ENCODE data around the gene DYRK3.
A peak's percentile ranks its signal among the peaks of the same experiment; 100 is the strongest.
"Not testable (repeated sequence)": the region's sequence is repeated elsewhere in the genome, so short reads cannot be mapped to it uniquely, and the experiment has no call there.

Gene DYRK3

DNA sequence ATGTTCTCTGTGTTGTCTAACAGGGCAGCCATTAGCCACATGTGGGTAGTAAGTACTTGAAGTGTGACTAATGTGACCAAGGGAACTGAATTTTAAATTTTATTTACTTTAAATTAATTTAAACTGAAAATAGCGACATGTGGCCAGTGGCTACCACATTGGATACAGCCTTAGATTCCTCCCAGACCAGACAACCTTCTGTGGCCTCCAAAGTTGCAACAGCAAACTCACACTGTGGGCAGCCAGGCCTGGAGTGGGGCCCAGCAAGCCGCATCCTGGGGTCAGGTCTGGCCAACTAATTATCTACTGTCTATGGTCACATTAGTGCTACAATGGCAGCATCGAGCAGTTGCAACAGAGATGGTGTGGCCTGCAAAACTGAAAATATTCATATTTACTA lies 34.8 kb upstream of the DYRK3 start:
- no peaks in the 10 kb centered on the region for H3K4me1 Mint-ChIP-seq
- no peaks in the 10 kb centered on the region for H3K9me3 Mint-ChIP-seq
- ATAC-seq (replicated peaks; ENCODE audit: extremely low read depth, poor library complexity, severe bottlenecking) (no peak), DNase-seq (ENCODE audit: low spot score in 2 of 2) (no peak)
- H3K36me3 Mint-ChIP-seq (ENCODE audit: insufficient read depth): peaks cover 53% of the 10 kb centered on the region
- H3K4me3 Mint-ChIP-seq: no peak overlapping the region
- H3K27me3 Mint-ChIP-seq: no peaks in the 10 kb centered on the region
- H3K27ac Mint-ChIP-seq (ENCODE audit: low read depth): no peak overlapping the region

DNA sequence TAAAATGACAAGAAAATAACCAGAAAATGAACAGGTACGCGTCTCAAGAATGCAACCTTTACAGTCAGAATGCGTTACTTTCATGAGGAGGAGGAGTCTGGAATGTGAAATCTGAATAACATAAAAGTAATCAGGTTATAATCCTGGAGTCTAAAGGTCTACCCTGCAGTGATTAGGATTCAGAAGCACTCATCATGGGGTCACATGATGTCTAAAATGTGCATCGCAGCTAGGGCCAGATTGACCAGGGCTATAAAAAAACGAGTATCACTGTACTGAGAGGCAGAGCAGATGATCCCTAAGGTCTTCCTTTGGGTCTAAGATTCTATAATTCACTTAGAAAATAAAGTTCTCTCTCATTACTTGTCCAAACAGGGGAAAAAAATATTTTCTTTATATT lies 30.5 kb upstream of the DYRK3 start:
- Mint-ChIP-seq H3K27ac (ENCODE audit: low read depth) (no peak overlapping the region), H3K9me3 (no peaks in the 10 kb centered on the region), H3K27me3 (no peaks in the 10 kb centered on the region), H3K4me3 (no peak overlapping the region), H3K36me3 (ENCODE audit: insufficient read depth) (peaks cover 46% of the 10 kb centered on the region), H3K4me1 (peaks cover 7% of the 10 kb centered on the region)
- ATAC-seq (replicated peaks; ENCODE audit: extremely low read depth, poor library complexity, severe bottlenecking): no peak
- no peak for DNase-seq (ENCODE audit: low spot score in 2 of 2)

DNA sequence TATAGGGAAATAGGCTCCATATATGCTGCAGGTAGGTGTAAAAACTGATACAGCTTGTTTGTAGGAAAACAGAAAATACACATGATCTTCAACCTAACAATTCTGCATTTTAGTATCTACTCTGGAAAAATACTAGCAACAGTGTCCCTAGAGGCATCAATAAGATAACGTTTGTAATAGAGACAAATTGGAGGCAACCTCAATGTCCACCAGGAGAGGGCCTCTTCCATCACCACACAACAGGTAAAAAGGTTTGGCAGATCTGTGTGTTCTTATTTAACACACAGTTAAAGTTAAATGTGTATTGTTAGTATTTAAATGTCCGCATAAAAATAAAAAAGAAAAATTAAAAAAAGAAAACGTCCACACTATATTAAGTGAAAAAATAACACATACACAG lies 28.5 kb upstream of the DYRK3 start:
- Mint-ChIP-seq H3K9me3 (no peaks in the 10 kb centered on the region), H3K27me3 (no peaks in the 10 kb centered on the region), H3K4me3 (no peak overlapping the region), H3K36me3 (ENCODE audit: insufficient read depth) (peaks cover 46% of the 10 kb centered on the region), H3K4me1 (peaks cover 14% of the 10 kb centered on the region), H3K27ac (ENCODE audit: low read depth) (peak overlapping the region; percentile 61)
- no peak for DNase-seq (ENCODE audit: low spot score in 2 of 2)
- ATAC-seq (replicated peaks; ENCODE audit: extremely low read depth, poor library complexity, severe bottlenecking): no peak

DNA sequence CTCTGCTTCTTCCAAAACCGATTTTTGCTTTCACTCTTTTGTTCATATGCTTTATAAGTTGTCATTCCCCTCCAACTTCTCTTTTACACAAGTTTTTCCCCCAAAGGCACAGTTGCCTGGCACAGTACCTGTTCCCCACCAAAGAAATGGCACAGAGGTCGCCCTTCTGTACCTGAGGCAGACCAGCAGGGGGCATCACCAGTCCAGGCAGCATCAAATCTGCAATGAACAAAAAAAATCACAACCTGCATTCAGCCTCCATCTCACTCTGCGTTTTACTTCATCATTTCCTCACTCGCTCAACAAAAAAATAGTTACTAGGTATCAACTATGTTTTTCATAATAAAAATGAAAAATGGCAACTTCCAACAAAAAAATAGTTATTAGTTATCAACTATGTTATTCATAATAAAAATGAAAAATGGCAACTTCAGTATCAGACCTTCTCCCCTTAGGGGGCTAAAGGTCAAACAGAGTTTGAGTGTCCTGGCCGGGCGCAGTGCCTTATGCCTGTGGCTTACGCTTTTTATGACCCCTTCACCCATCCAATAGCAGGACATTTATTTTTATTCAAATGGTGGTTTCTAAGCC lies 27.1 kb upstream of the DYRK3 start:
- no peaks in the 10 kb centered on the region for H3K9me3 Mint-ChIP-seq
- H3K36me3 Mint-ChIP-seq (ENCODE audit: insufficient read depth): peaks cover 39% of the 10 kb centered on the region
- peak; percentile 35 to 42 for DNase-seq (ENCODE audit: low spot score in 2 of 2)
- H3K27me3 Mint-ChIP-seq: no peaks in the 10 kb centered on the region
- ATAC-seq (replicated peaks; ENCODE audit: extremely low read depth, poor library complexity, severe bottlenecking): no peak
- H3K27ac Mint-ChIP-seq (ENCODE audit: low read depth): no peak overlapping the region
- peaks cover 17% of the 10 kb centered on the region for H3K4me1 Mint-ChIP-seq
- H3K4me3 Mint-ChIP-seq: no peak overlapping the region

DNA sequence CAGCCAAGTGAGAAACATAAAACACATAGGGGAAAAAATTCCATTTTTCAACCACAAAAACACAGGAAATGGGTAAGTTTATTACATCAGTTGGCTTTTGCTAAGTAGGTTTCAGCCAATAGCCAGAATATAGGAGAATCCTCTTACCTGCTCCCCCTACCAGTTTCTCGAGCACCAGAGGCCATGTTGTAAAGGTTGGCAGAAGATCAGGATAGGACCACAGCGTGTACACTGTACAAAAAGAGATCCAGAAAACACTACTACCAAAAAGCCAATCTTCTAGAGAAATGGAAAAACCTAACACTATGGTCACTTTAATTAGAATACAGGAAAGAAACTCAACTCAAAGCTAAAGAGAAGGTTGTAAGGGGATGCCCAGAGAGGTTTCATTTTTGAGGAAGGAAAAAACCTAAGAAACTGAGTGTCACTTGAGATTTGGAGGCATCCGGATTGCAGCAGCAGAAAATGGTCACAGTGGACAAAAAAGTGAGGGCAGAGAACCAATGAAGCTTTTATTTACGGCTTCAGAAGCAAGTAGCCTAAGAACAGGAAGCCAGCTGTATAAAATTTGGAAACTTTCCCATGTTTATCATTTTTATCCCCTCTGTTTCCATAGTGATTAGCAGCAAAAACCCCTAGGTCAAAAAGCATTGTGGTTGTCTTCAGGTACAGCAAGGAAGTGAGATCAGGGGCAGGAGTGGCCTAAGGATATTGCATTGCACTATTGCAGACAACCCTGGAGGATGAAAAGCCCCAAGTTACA lies 25.9 kb upstream of the DYRK3 start:
- H3K4me3 Mint-ChIP-seq: no peak overlapping the region
- H3K9me3 Mint-ChIP-seq: no peaks in the 10 kb centered on the region
- DNase-seq (ENCODE audit: low spot score in 2 of 2) (no peak), ATAC-seq (replicated peaks; ENCODE audit: extremely low read depth, poor library complexity, severe bottlenecking) (no peak)
- no peak overlapping the region for H3K27ac Mint-ChIP-seq (ENCODE audit: low read depth)
- peaks cover 29% of the 10 kb centered on the region for H3K36me3 Mint-ChIP-seq (ENCODE audit: insufficient read depth)
- H3K4me1 Mint-ChIP-seq: peaks cover 17% of the 10 kb centered on the region
- no peaks in the 10 kb centered on the region for H3K27me3 Mint-ChIP-seq

DNA sequence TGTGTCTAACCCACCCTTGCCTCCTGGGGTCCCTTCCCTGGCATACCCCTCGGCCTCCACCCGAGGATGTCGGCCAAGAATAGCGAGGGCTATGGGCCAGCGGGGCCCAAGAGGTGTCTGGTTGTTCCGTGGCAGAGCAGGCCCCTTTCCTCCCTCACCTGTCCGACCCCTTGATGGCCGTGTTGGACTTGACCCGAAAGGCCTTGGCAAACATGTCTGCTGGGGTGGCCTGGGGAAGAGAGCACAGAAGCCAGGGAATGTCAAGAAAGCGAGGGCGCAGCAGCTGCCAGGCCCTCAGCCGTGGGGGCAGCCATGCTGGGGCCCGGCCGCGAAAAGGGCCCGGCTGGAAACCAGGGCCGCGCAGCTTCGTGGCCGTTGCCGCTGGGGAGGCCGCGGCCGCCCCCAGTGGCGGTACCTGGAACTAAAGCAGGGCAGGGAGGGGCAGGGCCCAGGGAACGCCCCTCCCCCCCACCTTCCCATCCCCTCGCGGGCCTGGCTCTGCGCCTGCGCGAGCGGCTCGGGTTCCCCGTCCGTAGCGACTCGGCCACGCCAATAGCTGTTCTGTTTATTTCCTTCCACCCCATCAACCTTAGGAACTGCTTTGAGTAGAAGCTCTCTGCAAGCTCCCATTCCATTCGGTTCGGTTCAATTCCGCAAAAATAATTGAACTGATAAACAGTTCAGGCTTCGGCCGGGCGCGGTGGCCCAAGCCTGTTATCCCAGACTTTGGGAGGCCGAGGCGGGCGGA lies 23.0 kb upstream of the DYRK3 start, which contains the start of gene EIF2D:
TSS of gene EIF2D (minus strand) at position 337 of the 748 bp plus-strand sequence. CDS start at position 214, 123 bp downstream.
- ATAC-seq (replicated peaks; ENCODE audit: extremely low read depth, poor library complexity, severe bottlenecking) (peak; percentile 99), DNase-seq (ENCODE audit: low spot score in 2 of 2) (peak; percentile 91)
- Mint-ChIP-seq H3K36me3 (ENCODE audit: insufficient read depth) (peaks cover 14% of the 10 kb centered on the region), H3K4me3 (peak within 1 kb of the TSS; percentile 78), H3K4me1 (peaks cover 17% of the 10 kb centered on the region), H3K9me3 (no peaks in the 10 kb centered on the region), H3K27ac (ENCODE audit: low read depth) (peak within 1 kb of the TSS; percentile 94), H3K27me3 (no peaks in the 10 kb centered on the region)

DNA sequence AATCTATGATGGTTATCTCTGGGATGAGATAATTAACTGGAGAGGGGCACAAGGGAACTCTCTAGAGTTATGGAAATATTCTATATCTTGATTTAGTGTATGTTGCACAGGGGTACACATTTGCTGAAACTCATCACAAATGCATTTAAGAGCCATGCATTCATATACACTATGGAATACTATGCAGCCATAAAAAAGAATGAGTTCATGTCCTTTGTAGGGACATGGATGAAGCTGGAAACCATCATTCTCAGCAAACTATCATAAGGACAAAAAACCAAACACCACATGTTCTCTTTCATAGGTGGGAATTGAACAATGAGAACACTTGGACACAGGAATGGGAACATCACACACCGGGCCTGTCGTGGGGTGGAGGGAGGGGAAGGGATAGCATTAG lies 8.9 kb upstream of the DYRK3 start:
- not testable (repeated sequence) for H3K4me3 Mint-ChIP-seq; H3K27ac Mint-ChIP-seq (ENCODE audit: low read depth); DNase-seq (ENCODE audit: low spot score in 2 of 2); H3K4me1 Mint-ChIP-seq; H3K9me3 Mint-ChIP-seq; H3K36me3 Mint-ChIP-seq (ENCODE audit: insufficient read depth); ATAC-seq (replicated peaks; ENCODE audit: extremely low read depth, poor library complexity, severe bottlenecking)
- peaks cover 11% of the 10 kb centered on the region for H3K27me3 Mint-ChIP-seq

DNA sequence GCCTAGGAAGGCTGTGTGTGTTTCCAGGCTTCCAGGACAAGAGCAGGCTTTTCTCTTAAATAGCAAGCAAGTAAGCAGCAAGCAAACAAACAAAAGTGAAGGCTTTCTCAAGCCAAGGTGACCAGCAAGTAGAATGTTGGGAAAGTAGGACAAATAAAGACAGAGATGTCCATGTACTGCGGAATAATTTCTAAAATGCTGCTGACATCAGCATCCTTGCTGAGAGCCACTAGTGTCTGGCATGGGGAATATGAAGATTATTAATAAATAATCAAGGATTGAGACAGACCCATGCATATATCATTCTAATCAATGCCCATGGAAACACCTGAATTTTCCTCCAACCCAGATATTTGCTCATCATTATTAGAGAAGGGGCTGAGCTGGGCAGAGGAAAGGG lies 6.4 kb upstream of the DYRK3 start:
- ATAC-seq (replicated peaks; ENCODE audit: extremely low read depth, poor library complexity, severe bottlenecking) (no peak), DNase-seq (ENCODE audit: low spot score in 2 of 2) (no peak)
- Mint-ChIP-seq H3K36me3 (ENCODE audit: insufficient read depth) (no peaks in the 10 kb centered on the region), H3K27me3 (peaks cover 34% of the 10 kb centered on the region), H3K4me1 (peaks cover 5% of the 10 kb centered on the region), H3K9me3 (no peaks in the 10 kb centered on the region), H3K4me3 (no peak overlapping the region), H3K27ac (ENCODE audit: low read depth) (no peak overlapping the region)

DNA sequence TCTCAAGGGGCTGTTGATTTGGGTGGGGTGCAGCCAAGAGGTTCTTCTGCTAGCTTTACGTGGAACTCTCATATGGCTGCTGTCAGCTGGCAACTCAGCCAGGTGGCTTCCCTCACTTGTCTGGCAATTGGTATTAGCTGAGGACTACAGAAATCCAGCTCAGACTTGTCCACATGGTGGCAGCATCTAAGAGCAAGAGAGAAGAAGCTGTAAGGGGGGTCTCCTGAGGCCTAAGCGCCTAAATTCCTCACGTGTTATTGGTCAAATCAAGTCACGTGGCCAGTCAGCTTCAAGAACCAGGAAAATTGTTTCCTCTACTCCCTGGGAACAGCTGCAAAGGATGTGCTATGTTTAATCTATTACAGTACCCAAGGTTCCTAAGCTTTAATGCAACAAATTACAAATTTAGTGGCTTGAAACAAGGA lies 4.2 kb upstream of the DYRK3 start:
- H3K9me3 Mint-ChIP-seq: no peaks in the 10 kb centered on the region
- no peak overlapping the region for H3K4me3 Mint-ChIP-seq
- ATAC-seq (replicated peaks; ENCODE audit: extremely low read depth, poor library complexity, severe bottlenecking) (no peak), DNase-seq (ENCODE audit: low spot score in 2 of 2) (no peak)
- peaks cover 34% of the 10 kb centered on the region for H3K27me3 Mint-ChIP-seq
- H3K36me3 Mint-ChIP-seq (ENCODE audit: insufficient read depth): peaks cover 4% of the 10 kb centered on the region
- H3K4me1 Mint-ChIP-seq: peaks cover 21% of the 10 kb centered on the region
- H3K27ac Mint-ChIP-seq (ENCODE audit: low read depth): no peak overlapping the region

DNA sequence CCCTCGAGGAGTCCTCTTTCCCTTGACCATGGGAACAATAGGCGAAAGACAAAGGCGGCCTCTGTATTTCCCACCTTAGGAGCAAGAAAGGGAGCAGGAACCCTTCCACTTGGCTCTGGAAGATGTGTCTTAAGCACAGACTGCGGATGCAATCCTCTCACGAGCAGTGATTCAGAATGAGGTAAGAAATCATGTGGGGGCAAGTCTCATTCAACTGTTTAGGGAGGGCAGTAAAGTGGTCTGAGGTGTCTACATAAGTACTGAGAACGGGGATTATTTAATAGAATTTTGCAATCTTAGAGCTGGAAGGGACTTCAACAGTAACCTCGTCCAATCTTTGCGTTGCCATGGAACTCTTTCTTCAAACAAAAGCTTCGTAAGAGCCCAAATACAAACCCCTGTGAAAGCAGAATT lies 1.6 kb upstream of the DYRK3 start:
- peaks cover 21% of the 10 kb centered on the region for H3K4me1 Mint-ChIP-seq
- DNase-seq (ENCODE audit: low spot score in 2 of 2) (no peak), ATAC-seq (replicated peaks; ENCODE audit: extremely low read depth, poor library complexity, severe bottlenecking) (no peak)
- H3K4me3 Mint-ChIP-seq: peak overlapping the region; percentile 81
- peaks cover 4% of the 10 kb centered on the region for H3K36me3 Mint-ChIP-seq (ENCODE audit: insufficient read depth)
- peaks cover 26% of the 10 kb centered on the region for H3K27me3 Mint-ChIP-seq
- no peaks in the 10 kb centered on the region for H3K9me3 Mint-ChIP-seq
- no peak overlapping the region for H3K27ac Mint-ChIP-seq (ENCODE audit: low read depth)

DNA sequence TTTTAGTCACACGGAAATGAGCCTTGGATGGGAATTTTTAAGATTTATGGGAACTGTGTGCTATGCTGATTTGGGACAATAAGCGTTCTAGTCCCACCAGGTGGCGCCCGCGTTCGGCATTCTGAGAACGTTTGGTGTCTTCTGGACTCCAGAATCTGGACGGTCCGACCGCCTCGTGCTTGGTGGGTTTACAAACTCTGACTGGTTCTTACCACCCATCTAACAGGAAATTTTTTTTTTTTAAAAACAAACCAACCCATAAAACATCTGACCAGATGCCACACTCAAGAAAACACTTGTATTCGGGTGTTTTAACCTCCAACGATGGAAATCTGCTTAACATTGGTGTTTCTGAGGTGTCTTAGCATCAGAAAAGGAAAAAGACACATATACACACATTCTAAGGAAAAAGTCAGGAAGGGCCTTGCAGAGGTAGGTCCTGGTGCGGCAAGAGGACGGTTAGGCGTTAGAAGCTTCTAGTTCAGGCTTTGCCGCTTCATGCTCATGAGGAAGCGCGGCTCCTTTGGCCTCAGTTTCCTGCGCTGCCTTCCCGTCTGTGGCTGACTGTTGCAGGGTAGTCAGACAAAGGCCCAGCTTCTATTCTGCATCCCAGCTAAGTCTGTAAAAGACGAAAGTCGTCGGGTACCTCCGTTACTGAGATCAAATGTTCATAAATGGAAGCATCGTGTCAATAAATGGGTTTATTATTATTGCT lies 814 bp upstream of the DYRK3 start:
- Mint-ChIP-seq H3K27ac (ENCODE audit: low read depth) (peak overlapping the region; percentile 41), H3K4me3 (peak overlapping the region; percentile 81), H3K9me3 (no peaks in the 10 kb centered on the region), H3K4me1 (peaks cover 21% of the 10 kb centered on the region), H3K36me3 (ENCODE audit: insufficient read depth) (peaks cover 4% of the 10 kb centered on the region), H3K27me3 (peaks cover 23% of the 10 kb centered on the region)
- peak; percentile 33 to 56 for DNase-seq (ENCODE audit: low spot score in 2 of 2)
- no peak for ATAC-seq (replicated peaks; ENCODE audit: extremely low read depth, poor library complexity, severe bottlenecking)

DNA sequence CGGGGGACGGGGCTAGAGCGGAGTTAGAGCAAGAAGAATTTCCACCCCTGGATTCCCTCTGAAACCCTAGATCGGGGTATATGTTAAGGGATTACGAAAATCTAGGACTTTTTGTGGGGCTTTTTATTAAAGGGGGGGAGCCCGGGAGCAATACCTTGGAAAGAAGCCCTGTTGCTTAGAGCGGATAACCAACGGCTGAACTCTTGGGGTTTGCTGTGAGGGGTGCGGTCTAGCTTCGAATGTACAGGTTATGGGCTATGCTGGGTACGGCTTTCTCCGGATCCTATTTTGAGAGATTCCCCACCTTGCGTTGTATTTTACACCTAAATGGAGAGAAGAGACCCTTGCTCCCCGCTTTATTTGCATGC lies 626 bp downstream of the DYRK3 start:
- peaks cover 21% of the 10 kb centered on the region for H3K4me1 Mint-ChIP-seq
- DNase-seq (ENCODE audit: low spot score in 2 of 2) (no peak), ATAC-seq (replicated peaks; ENCODE audit: extremely low read depth, poor library complexity, severe bottlenecking) (no peak)
- peaks cover 4% of the 10 kb centered on the region for H3K36me3 Mint-ChIP-seq (ENCODE audit: insufficient read depth)
- H3K27me3 Mint-ChIP-seq: peaks cover 23% of the 10 kb centered on the region
- no peak overlapping the region for H3K27ac Mint-ChIP-seq (ENCODE audit: low read depth)
- H3K4me3 Mint-ChIP-seq: peak overlapping the region; percentile 81
- no peaks in the 10 kb centered on the region for H3K9me3 Mint-ChIP-seq

Measured in central memory CD8-positive, alpha-beta T cell (primary cell).